Measurements from ENCODE around the gene ACAP2.

DNA sequence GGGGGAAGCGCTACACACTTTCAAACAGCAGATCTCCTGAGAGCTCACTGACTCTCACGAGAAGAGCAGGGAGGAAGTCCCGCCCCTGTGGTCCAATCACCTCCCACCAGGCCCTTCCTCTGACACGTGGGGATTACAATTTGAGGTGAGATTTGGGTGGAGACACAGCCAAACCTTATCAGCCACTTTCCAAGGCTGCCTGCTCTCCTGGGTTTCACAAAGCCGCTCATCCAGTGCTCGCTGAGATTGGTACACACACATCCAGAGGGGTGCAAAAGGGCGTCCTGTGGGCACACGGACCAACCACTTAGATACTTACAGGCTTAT, 195.0 kb downstream of the ACAP2 start:
- TF ChIP-seq, protein P1, sequence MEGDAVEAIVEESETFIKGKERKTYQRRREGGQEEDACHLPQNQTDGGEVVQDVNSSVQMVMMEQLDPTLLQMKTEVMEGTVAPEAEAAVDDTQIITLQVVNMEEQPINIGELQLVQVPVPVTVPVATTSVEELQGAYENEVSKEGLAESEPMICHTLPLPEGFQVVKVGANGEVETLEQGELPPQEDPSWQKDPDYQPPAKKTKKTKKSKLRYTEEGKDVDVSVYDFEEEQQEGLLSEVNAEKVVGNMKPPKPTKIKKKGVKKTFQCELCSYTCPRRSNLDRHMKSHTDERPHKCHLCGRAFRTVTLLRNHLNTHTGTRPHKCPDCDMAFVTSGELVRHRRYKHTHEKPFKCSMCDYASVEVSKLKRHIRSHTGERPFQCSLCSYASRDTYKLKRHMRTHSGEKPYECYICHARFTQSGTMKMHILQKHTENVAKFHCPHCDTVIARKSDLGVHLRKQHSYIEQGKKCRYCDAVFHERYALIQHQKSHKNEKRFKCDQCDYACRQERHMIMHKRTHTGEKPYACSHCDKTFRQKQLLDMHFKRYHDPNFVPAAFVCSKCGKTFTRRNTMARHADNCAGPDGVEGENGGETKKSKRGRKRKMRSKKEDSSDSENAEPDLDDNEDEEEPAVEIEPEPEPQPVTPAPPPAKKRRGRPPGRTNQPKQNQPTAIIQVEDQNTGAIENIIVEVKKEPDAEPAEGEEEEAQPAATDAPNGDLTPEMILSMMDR (conservative IDR thresholded peaks at IDR 0.05), result no peak
- no peak for TF ChIP-seq ZFX (IDR thresholded peaks at IDR 0.05)
